Measurements from ENCODE around the gene ZDHHC11B. TPM values are rescaled to one million over a fixed set of nuclear protein-coding genes. Genes with fewer than 3 reads are reported as not detected.

Gene ZDHHC11B
- total and polyA plus RNA-seq, 2 of the 13 experiments (the other 11 are each of a cell fraction or from before 2014, with no cell fraction given): 0.11 to 0.12 TPM

- no peak for TF ChIP-seq MLXIP (CRISPR knock-in tag; IDR thresholded peaks at IDR 0.05; ENCODE audit: borderline replicate concordance)
- TF ChIP-seq SYNCRIP (IDR thresholded peaks at IDR 0.05; ENCODE audit: insufficient read depth, low read depth, low read length): no peak
- TF ChIP-seq NFYB (CRISPR knock-in tag; IDR thresholded peaks at IDR 0.05): no peak
- TF ChIP-seq ZNF496 (CRISPR knock-in tag; IDR thresholded peaks at IDR 0.05; ENCODE audit: insufficient replicate concordance): no peak
- no peak for TF ChIP-seq RFX3 (CRISPR knock-in tag; IDR thresholded peaks at IDR 0.05)
- TF ChIP-seq CC2D1A (CRISPR knock-in tag; IDR thresholded peaks at IDR 0.05): no peak
- TF ChIP-seq PTBP1 (IDR thresholded peaks at IDR 0.05; ENCODE audit: low read depth, low read length, poor library complexity, severe bottlenecking): no peak
- no peak for TF ChIP-seq CREB1 (IDR thresholded peaks at IDR 0.05)
- no peak for TF ChIP-seq CREB1 (CRISPR knock-in tag; IDR thresholded peaks at IDR 0.05)
- no peak for TF ChIP-seq CCAR2 (optimal IDR thresholded peaks at IDR 0.05; ENCODE audit: low read depth, low read length)
- no peak for TF ChIP-seq ZNF484 (CRISPR knock-in tag; IDR thresholded peaks at IDR 0.05; ENCODE audit: borderline replicate concordance, low read depth)
- TF ChIP-seq GABPB1 (CRISPR knock-in tag; IDR thresholded peaks at IDR 0.05): peak; percentile 68
- TF ChIP-seq KLF15 (CRISPR knock-in tag; IDR thresholded peaks at IDR 0.05; ENCODE audit: borderline replicate concordance): no peak
- TF ChIP-seq ZNF547 (CRISPR knock-in tag; IDR thresholded peaks at IDR 0.05): no peak
- TF ChIP-seq CENPT (CRISPR knock-in tag; IDR thresholded peaks at IDR 0.05; ENCODE audit: low read depth): no peak
- TF ChIP-seq, protein P1, sequence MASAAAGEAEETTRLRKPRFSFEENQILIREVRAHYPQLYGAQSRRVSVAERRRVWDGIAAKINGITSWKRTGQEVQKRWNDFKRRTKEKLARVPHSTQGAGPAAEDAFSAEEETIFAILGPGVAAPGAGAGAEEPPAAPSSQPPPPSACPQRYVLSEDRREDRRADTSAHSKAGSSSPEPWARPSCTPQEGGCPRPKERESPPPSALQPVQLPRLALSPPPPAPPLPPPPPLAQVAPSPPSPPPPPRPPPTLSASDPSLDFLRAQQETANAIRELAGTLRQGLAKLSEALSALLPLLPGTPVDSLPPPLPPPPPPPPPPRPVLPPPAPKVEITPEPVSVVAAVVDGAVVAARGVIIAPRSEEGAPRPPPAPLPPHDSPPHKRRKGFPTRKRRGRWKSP (CRISPR knock-in tag; IDR thresholded peaks at IDR 0.05): peak; percentile 27; the same call in 1 of the 2 replicates
- no peak for TF ChIP-seq ZBTB20 (CRISPR knock-in tag; IDR thresholded peaks at IDR 0.05; ENCODE audit: borderline replicate concordance, low read depth)
- no peak for TF ChIP-seq GTF2F1 (IDR thresholded peaks at IDR 0.05; ENCODE audit: low read length)
- no peak for TF ChIP-seq ZNF431 (CRISPR knock-in tag; IDR thresholded peaks at IDR 0.05; ENCODE audit: borderline replicate concordance, low read depth)
- TF ChIP-seq ZNF766 (CRISPR knock-in tag; IDR thresholded peaks at IDR 0.05; ENCODE audit: borderline replicate concordance): no peak
- TF ChIP-seq HNRNPUL1 (IDR thresholded peaks at IDR 0.05; ENCODE audit: low read depth, low read length): no peak
- no peak for TF ChIP-seq U2AF1 (optimal IDR thresholded peaks at IDR 0.05; ENCODE audit: low read depth, low read length)
- no peak for TF ChIP-seq WIZ (CRISPR knock-in tag; IDR thresholded peaks at IDR 0.05)
- no peak for TF ChIP-seq GPN1 (CRISPR knock-in tag; IDR thresholded peaks at IDR 0.05; ENCODE audit: borderline replicate concordance)
- no peak for TF ChIP-seq TAF1 (CRISPR knock-in tag; IDR thresholded peaks at IDR 0.05)
- no peak for TF ChIP-seq ZNF24 (IDR thresholded peaks at IDR 0.05)
- TF ChIP-seq, protein P2, sequence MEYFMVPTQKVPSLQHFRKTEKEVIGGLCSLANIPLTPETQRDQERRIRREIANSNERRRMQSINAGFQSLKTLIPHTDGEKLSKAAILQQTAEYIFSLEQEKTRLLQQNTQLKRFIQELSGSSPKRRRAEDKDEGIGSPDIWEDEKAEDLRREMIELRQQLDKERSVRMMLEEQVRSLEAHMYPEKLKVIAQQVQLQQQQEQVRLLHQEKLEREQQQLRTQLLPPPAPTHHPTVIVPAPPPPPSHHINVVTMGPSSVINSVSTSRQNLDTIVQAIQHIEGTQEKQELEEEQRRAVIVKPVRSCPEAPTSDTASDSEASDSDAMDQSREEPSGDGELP (IDR thresholded peaks at IDR 0.05; ENCODE audit: borderline replicate concordance, low read depth): 0 out of 2 replicates have a peak, but pooled peaks have one; percentile 8
Measured at GRCh38 chr5:671459-672328, 112.8 kb downstream of the ZDHHC11B start (continued).
